Brain microvascular endothelial cell (primary cell): ENCODE measurements around the gene PIGM.

Experiments
- DNase-seq: peaks from one replicate; pipeline ENCODE4 v3.0.0-alpha.2; 2020
- H3K27ac ChIP-seq: fragments of 250-450 bp; sonication (Bioruptor Pico); 2 replicates; pipeline ENCODE4 v1.5.1; 2020; ENCODE audit warnings: mild to moderate bottlenecking, moderate library complexity
- H3K27me3 ChIP-seq: fragments of 250-450 bp; sonication (Bioruptor Pico); replicated peaks from 2 replicates; pipeline ENCODE4 v1.5.1; 2020; ENCODE audit warnings: mild to moderate bottlenecking
- H3K36me3 ChIP-seq: fragments of 250-450 bp; sonication (Bioruptor Pico); replicated peaks from 2 replicates; pipeline ENCODE4 v1.5.1; 2020; ENCODE audit warnings: mild to moderate bottlenecking
- H3K4me3 ChIP-seq: 2 replicates; pipeline ENCODE4 v1.5.1; 2011; ENCODE audit warnings: low read depth, mild to moderate bottlenecking, control low read depth, low read length, moderate library complexity
- CTCF ChIP-seq: IDR thresholded peaks from 2 replicates; pipeline ENCODE4 v1.5.1; 2011; ENCODE audit warnings: low read depth, mild to moderate bottlenecking, moderate library complexity, low read length, control low read depth, inconsistent platforms; ENCODE audit errors: missing control alignments
- in situ Hi-C: cut with HindIII; loops from 2 replicates; pipeline ENCODE4 v1.10.0; 2017; ENCODE audit warnings: low sequenced_read_pairs, low pct_ligation_motif_present

The PIGM gene

GRCh38 chr1:160022330-160023310 lies 9.2 kb downstream of the PIGM start:
- no peak overlapping the region for H3K4me3 ChIP-seq
- no peaks in the 10 kb centered on the region for H3K36me3 ChIP-seq
- in situ Hi-C loops: no loop called here
- H3K27me3 ChIP-seq: peaks cover 2% of the 10 kb centered on the region
- TF ChIP-seq CTCF: no peak
- H3K27ac ChIP-seq: no peak overlapping the region
- DNase-seq: no peak

- no peak overlapping the region for H3K4me3 ChIP-seq
- no peak for DNase-seq
- no peak for TF ChIP-seq CTCF
- H3K36me3 ChIP-seq: no peaks in the 10 kb centered on the region
- in situ Hi-C loops: no loop called here
- H3K27me3 ChIP-seq: peaks cover 2% of the 10 kb centered on the region
- no peak overlapping the region for H3K27ac ChIP-seq
Observed at GRCh38 chr1:160021376-160022074, 10.3 kb downstream of the PIGM start.

GRCh38 chr1:160020196-160020595 lies 11.6 kb downstream of the PIGM start:
- in situ Hi-C loops: no loop called here
- TF ChIP-seq CTCF: no peak
- DNase-seq: no peak
- H3K36me3 ChIP-seq: no peaks in the 10 kb centered on the region
- H3K27ac ChIP-seq: no peak overlapping the region
- peaks cover 2% of the 10 kb centered on the region for H3K27me3 ChIP-seq
- H3K4me3 ChIP-seq: no peak overlapping the region

DNA sequence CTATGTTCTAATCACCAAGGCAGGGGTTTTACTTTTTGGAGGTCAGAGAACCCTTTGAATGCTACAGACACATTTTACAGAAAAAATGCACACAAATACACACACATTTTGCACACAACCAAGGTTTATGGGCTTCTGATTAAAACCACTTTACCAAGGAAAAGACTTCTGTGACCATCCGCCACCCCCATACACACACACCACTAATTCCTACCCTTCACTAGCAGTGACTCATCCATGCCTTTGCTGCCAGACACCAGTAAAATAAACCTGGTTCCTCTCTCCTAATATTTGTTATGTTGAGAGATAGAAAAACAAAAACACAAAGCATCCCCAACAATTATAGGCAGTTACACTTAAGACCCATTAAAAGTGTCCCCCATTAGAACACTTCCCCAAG lies 12.9 kb downstream of the PIGM start:
- in situ Hi-C loops: no loop called here
- Histone ChIP-seq H3K27me3 (peaks cover 2% of the 10 kb centered on the region), H3K4me3 (no peak overlapping the region), H3K27ac (no peak overlapping the region), H3K36me3 (no peaks in the 10 kb centered on the region)
- peak; percentile 45 for DNase-seq
- no peak for TF ChIP-seq CTCF

DNA sequence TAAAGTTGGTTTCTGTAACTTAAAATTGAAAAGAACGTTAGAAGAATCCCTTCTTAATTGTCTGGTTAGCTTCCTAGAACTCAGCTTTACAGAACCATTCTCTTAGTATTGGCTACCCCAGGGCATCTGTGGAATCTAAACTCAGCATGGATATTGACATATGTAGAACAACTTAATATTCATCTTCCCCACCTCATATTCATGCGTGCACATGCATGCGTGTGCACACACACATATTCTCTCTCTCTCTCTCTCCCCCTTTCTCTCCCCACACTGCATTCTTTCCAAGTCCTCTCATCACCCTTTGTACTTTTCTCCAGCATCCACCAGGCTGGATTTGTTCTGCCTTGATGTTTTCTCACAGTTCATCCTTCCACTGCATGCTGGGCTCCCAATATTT lies 13.4 kb downstream of the PIGM start:
- DNase-seq: no peak
- H3K27me3 ChIP-seq: peaks cover 4% of the 10 kb centered on the region
- H3K4me3 ChIP-seq: no peak overlapping the region
- H3K36me3 ChIP-seq: no peaks in the 10 kb centered on the region
- no peak for TF ChIP-seq CTCF
- H3K27ac ChIP-seq: no peak overlapping the region
- in situ Hi-C loops: no loop called here
